A172 (cell line): ENCODE results near the gene PDE4B. TPM values are rescaled to one million over a fixed set of nuclear protein-coding genes. Genes with fewer than 3 reads are reported as not detected.
"Not testable (repeated sequence)": the region's sequence is repeated elsewhere in the genome, so short reads cannot be mapped to it uniquely, and the experiment has no call there.

Source experiments
- DNase-seq: peaks from one replicate; pipeline ENCODE4 v3.0.0-alpha.2; 2015; ENCODE audit warnings: low spot score
- total RNA-seq: library from RNA; depleted of rRNA; stranded (reverse); fragments of >200 nt; shearing (Covaris generic); gene quantifications from 2 replicates; pipeline ENCODE4 v1.2.3, GENCODE V29; 2014

The PDE4B gene
- total RNA-seq, 1 experiment from 2014 or later: not detected

DNA sequence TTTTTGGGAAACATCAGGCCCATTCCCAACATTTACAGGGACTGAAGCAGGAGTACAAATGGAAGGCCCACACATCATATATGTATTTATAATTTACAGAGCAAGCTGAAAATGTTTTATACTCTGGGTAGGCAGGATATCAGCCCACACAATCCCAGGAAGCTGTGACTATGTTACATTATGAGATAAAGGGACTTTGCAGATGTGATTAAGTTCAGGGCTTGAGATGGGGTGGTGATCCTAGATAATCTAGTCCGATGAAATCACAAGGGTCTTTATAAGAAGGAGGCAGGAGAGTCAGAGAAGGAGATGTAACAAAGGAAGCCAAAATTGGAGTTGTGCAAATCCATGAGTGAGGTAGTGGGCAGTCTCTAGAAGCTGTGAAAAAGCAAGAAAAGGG lies 160.5 kb downstream of the PDE4B start:
- no peak for DNase-seq

- DNase-seq: no peak
Measured at GRCh38 chr1:65955071-65955470, 162.4 kb downstream of the PDE4B start.

DNA sequence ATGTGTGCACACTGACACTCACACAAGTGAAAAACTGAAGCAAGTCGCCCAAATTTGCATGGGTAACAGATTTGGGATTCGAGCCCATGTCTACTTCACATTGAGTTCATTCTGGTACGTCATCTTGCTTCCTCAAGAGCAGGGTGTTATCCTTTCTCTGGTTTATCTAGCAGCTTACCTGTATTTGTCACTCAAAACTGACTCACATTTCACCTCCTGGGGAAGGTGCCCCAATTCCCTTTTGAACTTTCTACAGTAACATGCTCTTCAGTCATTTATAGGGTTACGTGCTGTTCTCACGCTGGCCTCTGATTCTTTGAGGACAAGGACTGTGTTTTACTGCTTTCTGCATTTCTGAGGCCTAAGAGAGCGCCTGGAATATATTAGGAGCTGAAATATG lies 162.8 kb downstream of the PDE4B start:
- no peak for DNase-seq

DNA sequence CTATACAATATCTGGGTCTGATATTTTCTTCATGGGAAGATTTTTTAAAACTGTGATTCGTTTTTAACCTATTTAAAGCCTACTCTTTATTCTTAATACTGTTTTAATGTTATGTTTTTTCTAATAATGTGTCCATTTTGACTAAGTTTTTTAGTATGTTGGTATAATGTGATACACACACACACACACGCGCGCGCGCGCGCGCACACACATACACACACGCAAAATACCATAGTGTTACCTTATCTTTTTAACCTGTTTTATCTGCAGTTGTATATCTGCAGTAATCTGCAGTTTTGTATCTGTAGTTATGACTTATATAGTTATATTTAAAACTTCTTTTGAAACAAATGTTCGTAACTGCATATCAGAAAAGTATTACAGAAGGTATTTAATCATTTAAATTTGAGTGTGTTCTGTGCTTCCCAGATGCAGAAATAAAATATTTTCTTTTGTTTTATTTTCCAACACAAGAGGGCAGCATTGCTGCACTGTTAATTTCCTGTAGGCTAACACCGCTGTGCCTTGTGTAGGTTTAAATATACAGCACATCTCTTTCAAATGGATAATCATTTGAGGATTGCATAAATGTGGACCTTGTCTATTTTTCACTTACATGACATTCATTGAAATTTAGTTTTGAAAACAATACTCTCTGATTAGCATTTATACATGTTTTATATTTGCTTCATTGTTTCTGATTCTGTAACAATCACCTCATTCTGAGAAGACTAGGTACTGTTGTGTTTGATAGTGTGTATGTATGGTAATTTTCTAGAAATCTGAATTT lies 166.1 kb downstream of the PDE4B start:
- peak; percentile 35 for DNase-seq

GRCh38 chr1:65959896-65960567 lies 167.3 kb downstream of the PDE4B start:
- no peak for DNase-seq

GRCh38 chr1:65963156-65963888 lies 170.6 kb downstream of the PDE4B start:
- no peak for DNase-seq

DNA sequence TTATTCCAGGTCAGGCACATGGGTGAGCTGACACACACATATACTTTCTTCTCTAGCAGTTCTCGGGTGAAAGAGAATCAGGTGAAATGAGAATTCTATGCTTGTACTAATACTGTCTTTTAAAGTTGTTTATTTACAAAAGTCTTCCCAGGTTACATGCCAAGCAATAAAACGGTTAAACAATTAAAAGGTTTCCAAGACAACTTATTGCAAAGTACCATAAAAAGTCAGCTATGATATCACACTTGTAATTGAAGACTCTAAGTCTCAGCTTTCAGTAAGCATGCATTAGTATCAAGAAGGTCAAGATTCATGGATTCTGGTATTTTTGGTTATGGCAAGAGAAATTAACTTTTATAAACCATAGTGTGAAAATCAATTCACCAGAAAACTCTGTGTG lies 171.4 kb downstream of the PDE4B start:
- no peak for DNase-seq

DNA sequence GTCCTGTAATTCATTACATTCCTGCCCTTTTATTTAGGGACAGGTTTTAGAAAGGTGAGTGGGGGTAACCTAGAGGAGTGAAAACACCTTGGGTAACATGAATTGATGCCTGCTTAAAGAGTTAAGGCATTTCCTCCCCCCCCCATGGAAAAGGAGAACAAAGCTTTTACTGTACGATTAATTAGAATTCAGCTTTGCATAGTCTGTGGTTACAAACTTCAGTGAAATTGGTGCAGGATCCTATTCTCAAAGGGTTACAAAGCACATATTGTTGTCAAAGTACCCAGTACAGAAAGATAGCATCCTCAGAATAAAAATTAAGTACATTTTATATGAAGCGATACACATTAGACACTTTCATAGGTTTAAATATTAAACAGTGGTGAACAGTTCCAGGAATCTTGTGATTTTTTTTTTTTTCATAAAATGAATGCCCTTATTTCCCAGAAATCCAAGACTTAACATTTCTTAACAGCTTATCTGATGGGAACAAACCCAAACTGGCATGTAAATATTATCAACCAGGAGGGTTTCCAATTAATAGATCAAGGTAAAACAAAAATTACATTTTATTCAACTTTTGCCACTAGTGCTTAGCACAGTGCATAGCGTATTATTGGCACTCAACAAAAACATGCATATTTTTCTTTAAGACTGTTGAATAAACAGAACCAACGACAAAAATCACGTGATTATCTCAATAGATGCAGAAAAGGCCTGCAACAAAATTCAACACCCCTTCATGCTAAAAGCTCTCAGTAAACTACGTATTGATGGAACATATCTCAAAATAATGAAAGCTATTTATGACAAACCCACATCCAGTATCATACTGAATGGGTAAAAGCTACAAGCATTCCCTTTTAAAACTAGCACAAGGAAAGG lies 172.7 kb downstream of the PDE4B start:
- DNase-seq: no peak

DNA sequence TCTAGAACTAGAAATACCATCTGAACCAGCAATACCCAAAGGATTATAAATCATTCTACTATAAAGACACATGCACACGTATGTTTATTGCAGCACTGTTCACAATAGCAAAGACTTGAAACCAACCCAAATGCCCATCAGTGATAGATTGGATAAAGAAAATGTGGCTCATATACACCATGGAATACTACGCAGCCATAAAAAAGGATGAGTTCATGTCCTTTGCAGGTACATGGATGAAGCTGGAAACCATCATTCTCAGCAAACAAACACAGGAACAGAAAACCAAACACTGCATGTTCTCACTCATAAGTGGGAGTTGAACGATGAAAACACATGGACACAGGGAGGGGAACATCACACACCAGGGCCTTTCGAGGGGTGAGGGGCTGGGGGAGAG lies 174.8 kb downstream of the PDE4B start:
- DNase-seq: not testable (repeated sequence)

DNA sequence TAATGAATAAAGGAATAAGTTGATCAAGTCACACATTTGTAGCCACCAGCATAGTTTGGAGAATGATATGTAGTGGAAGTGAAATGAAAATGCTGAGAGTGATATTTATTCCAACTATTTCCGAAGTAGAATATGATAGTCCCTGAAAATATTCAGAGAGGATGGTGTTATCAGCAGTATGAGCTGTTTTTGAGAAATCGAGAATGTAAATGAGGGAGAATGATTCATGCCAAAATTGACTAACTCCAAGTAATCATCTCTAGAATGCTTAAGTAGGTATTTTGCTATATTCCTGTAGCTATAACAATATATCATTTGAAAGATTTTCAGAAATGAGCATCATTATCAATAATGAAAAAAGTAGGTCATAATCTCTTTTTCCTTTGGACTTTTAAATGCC lies 178.9 kb downstream of the PDE4B start:
- no peak for DNase-seq

DNA sequence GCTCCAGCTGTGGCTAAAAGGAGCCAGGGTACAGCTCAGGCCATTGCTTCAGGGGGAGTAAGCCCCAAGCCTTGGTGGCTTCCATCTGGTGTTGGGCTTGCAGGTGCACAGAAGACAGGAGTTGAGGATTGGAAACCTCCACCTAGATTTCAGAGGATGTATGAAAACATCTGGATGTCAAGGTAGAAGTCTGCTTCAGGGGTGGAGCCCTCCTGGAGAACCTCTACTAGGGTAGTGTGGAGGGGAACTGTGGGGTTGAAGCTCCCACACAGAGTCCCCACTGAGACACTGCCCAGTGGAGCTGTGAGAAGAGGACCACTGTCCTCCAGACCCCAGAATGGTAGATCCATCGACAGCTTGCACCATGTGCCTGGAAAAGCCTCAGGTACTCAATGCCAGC lies 183.0 kb downstream of the PDE4B start:
- DNase-seq: no peak

GRCh38 chr1:65979136-65980044 lies 186.7 kb downstream of the PDE4B start:
- DNase-seq: peak; percentile 22

- no peak for DNase-seq
Measured at GRCh38 chr1:65980237-65980636, 187.5 kb downstream of the PDE4B start.

GRCh38 chr1:65983500-65983899 lies 190.8 kb downstream of the PDE4B start:
- DNase-seq: no peak

GRCh38 chr1:65985393-65986066 lies 192.8 kb downstream of the PDE4B start:
- no peak for DNase-seq

DNA sequence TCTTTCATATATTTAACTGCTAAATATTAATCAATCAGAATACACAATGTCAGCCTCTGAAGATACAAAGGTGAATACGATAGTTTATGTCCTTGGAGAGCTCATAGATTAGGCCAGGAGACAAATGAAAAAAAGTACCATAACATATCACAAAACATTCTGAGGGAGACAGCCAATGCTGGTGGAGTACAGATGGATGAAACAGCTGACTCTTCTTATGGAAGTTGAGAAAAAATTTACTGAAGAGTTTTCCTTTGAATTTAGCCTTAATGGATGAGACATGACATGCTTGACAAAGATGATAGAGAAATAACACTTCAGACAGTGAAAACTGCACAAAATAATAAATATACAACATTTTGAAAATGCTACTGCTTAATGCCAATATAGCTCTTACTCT lies 193.5 kb downstream of the PDE4B start:
- DNase-seq: no peak

- no peak for DNase-seq
Measured at GRCh38 chr1:65990161-65990560, 197.5 kb downstream of the PDE4B start.

- no peak for DNase-seq
Measured at GRCh38 chr1:65991694-65992093, 199.0 kb downstream of the PDE4B start.

DNA sequence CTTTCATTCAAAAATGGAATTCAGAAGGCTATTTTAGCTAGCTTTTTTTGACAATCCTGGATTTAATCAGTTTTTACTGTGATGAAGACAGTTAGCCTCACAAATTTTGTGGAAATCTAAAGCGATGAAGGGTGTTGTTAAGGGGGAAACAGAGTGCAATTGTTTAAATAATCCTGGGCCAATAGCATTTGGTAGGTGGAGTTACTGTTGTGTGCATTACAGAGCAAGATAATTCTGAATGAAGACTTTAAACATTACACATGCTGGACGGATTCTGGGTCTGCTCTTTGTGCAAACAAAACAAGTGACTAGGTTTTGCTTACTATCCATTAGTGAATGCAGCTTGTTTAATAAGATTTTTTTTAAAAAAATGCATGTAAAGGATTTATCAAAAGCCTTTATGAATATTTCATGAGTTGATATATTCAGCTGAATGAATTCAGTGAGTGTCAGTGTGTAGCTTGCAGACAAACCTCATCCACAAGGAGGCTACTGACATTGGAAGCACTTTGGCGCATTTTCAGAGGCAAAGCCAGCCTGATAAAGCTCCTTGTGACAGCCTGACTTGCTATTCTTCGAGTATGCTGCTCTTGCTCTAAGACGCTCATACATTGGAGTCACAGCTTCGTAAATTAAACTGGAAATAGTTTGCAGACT lies 199.6 kb downstream of the PDE4B start:
- DNase-seq: no peak
